ENCODE data around the gene CXCL3. TPM values are rescaled to one million over a fixed set of nuclear protein-coding genes. Genes with fewer than 3 reads are reported as not detected.

The CXCL3 gene
- total RNA-seq, 1 donor from 2014 or later: 5.0 TPM

GRCh38 chr4:74014332-74014731 is 24.2 kb downstream of the CXCL3 start:
- no peak for DNase-seq (ENCODE audit: low read depth)

GRCh38 chr4:74013264-74013663 is 25.2 kb downstream of the CXCL3 start:
- DNase-seq (ENCODE audit: low read depth): no peak

- no peak for DNase-seq (ENCODE audit: low read depth)
Observed at GRCh38 chr4:74012130-74012529, 26.4 kb downstream of the CXCL3 start.

GRCh38 chr4:74009307-74009706 is 29.2 kb downstream of the CXCL3 start:
- no peak for DNase-seq (ENCODE audit: low read depth)

GRCh38 chr4:74006009-74006476 is 32.4 kb downstream of the CXCL3 start:
- DNase-seq (ENCODE audit: low read depth): peak; percentile 88

GRCh38 chr4:74005528-74005927 is 33.0 kb downstream of the CXCL3 start:
- DNase-seq (ENCODE audit: low read depth): peak; percentile 90

- no peak for DNase-seq (ENCODE audit: low read depth)
Observed at GRCh38 chr4:74004668-74005067, 33.8 kb downstream of the CXCL3 start.

- no peak for DNase-seq (ENCODE audit: low read depth)
Observed at GRCh38 chr4:74000301-74000700, 38.2 kb downstream of the CXCL3 start.

- DNase-seq (ENCODE audit: low read depth): peak; percentile 59
Observed at GRCh38 chr4:73998040-73999011, 40.2 kb downstream of the CXCL3 start, which contains the start of gene CXCL5. Gene CXCL5 (minus strand): TSS chr4:73998677. CDS start chr4:73998581, 96 bp downstream.

GRCh38 chr4:73992050-73992449 is 46.4 kb downstream of the CXCL3 start:
- no peak for DNase-seq (ENCODE audit: low read depth)

- no peak for DNase-seq (ENCODE audit: low read depth)
Observed at GRCh38 chr4:73991742-73992000, 46.8 kb downstream of the CXCL3 start.

- no peak for DNase-seq (ENCODE audit: low read depth)
Observed at GRCh38 chr4:73990988-73991741, 47.3 kb downstream of the CXCL3 start.

- no peak for DNase-seq (ENCODE audit: low read depth)
Observed at GRCh38 chr4:73989928-73990327, 48.6 kb downstream of the CXCL3 start.

- no peak for DNase-seq (ENCODE audit: low read depth)
Observed at GRCh38 chr4:73989031-73989430, 49.5 kb downstream of the CXCL3 start.

- no peak for DNase-seq (ENCODE audit: low read depth)
Observed at GRCh38 chr4:73988061-73988460, 50.4 kb downstream of the CXCL3 start, which contains the start of gene PPBP. Gene PPBP (minus strand): TSS chr4:73988190. CDS start chr4:73988103, 87 bp downstream.

Other genes starting within 250 kb of the CXCL3 start
- gene CXCL6, start 202.0 kb downstream of the CXCL3 start, total RNA-seq: 139 and 159 TPM in 2 replicates
- gene PF4V1, start 185.4 kb downstream of the CXCL3 start, total RNA-seq: 10.8 and 13.5 TPM in 2 replicates
- 194 and 254 TPM in 2 replicates for gene CXCL1, start 169.3 kb downstream of the CXCL3 start, total RNA-seq
- 0.60 and 0.87 TPM in 2 replicates for gene PF4, start 56.7 kb downstream of the CXCL3 start, total RNA-seq
- gene PPBP, start 50.5 kb downstream of the CXCL3 start, total RNA-seq: 1.6 TPM in 1 of 2 replicates, not detected in the other
- gene CXCL5, start 40.0 kb downstream of the CXCL3 start, total RNA-seq: 42.3 and 210 TPM in 2 replicates
- gene CXCL2, start 60.5 kb upstream of the CXCL3 start, total RNA-seq: 14.9 and 34.7 TPM in 2 replicates
- gene MTHFD2L, start 119.4 kb upstream of the CXCL3 start, total RNA-seq: 22.2 and 71.8 TPM in 2 replicates